Ishikawa (cell line): Measurements from ENCODE around the gene PTGS1.

Experiments
- CEBPB ChIP-seq: IDR thresholded peaks from 2 replicates; pipeline ENCODE4 v1.6.1; 2012
- CREB1 ChIP-seq: IDR thresholded peaks from 2 replicates; pipeline ENCODE4 v1.6.1; 2012; ENCODE audit warnings: low read depth
- EGR1 ChIP-seq: IDR thresholded peaks from 2 replicates; pipeline ENCODE4 v1.6.1; 2012
- EP300 ChIP-seq: IDR thresholded peaks from 2 replicates; pipeline ENCODE4 v1.6.1; 2012; ENCODE audit warnings: borderline replicate concordance
- FOXM1 ChIP-seq: IDR thresholded peaks from 2 replicates; pipeline ENCODE4 v1.6.1; 2012; ENCODE audit warnings: low read depth, borderline replicate concordance
- MAX ChIP-seq: IDR thresholded peaks from 2 replicates; pipeline ENCODE4 v1.6.1; 2012
- RAD21 ChIP-seq: IDR thresholded peaks from 2 replicates; pipeline ENCODE4 v1.6.1; 2012; ENCODE audit warnings: low read depth
- REST ChIP-seq: IDR thresholded peaks from 2 replicates; pipeline ENCODE4 v1.6.1; 2012; ENCODE audit warnings: low read depth, mild to moderate bottlenecking
- TAF1 ChIP-seq: IDR thresholded peaks from 2 replicates; pipeline ENCODE4 v1.6.1; 2012; ENCODE audit warnings: low read depth, mild to moderate bottlenecking
- TCF12 ChIP-seq: IDR thresholded peaks from 2 replicates; pipeline ENCODE4 v1.6.1; 2012; ENCODE audit warnings: low read depth
- TEAD4 ChIP-seq: IDR thresholded peaks from 2 replicates; pipeline ENCODE4 v1.6.1; 2012
- USF1 ChIP-seq: IDR thresholded peaks from 2 replicates; pipeline ENCODE4 v1.6.1; 2012
- YY1 ChIP-seq: IDR thresholded peaks from 2 replicates; pipeline ENCODE4 v1.6.1; 2012; ENCODE audit warnings: low read depth
- ZBTB7A ChIP-seq: IDR thresholded peaks from 2 replicates; pipeline ENCODE4 v1.6.1; 2012; ENCODE audit warnings: low read depth

The PTGS1 gene

GRCh38 chr9:122346478-122347347 lies 24.1 kb upstream of the PTGS1 start:
- TF ChIP-seq CREB1: no peak
- TF ChIP-seq MAX: peak; percentile 97
- TF ChIP-seq TEAD4: no peak
- TF ChIP-seq FOXM1: no peak
- TF ChIP-seq USF1: peak; percentile 68
- TF ChIP-seq ZBTB7A: peak; percentile 66; the same call in 1 of the 2 replicates
- TF ChIP-seq EGR1: no peak

GRCh38 chr9:122347348-122348287 lies 23.2 kb upstream of the PTGS1 start:
- TF ChIP-seq TEAD4: no peak
- no peak for TF ChIP-seq TCF12
- TF ChIP-seq REST: no peak
- TF ChIP-seq FOXM1: no peak

GRCh38 chr9:122348288-122348777 lies 22.5 kb upstream of the PTGS1 start:
- no peak for TF ChIP-seq ZBTB7A
- TF ChIP-seq USF1: no peak
- no peak for TF ChIP-seq RAD21

GRCh38 chr9:122348791-122349190 lies 22.0 kb upstream of the PTGS1 start:
- TF ChIP-seq EP300: no peak

- TF ChIP-seq CREB1 (no peak), MAX (no peak), EP300 (no peak), TEAD4 (no peak)
Observed at GRCh38 chr9:122349201-122349600, 21.6 kb upstream of the PTGS1 start.

GRCh38 chr9:122350577-122351355 lies 20.1 kb upstream of the PTGS1 start:
- TF ChIP-seq YY1 (no peak), CEBPB (no peak), EGR1 (no peak), CREB1 (no peak), ZBTB7A (no peak), TAF1 (no peak), RAD21 (peak; percentile 97)

GRCh38 chr9:122354536-122355199 lies 16.2 kb upstream of the PTGS1 start:
- TF ChIP-seq RAD21: no peak
- no peak for TF ChIP-seq EGR1
